ENCODE data around the gene GAL. TPM values are rescaled to one million over a fixed set of nuclear protein-coding genes. Genes with fewer than 3 reads are reported as not detected.

GAL gene
- total RNA-seq, 1 experiment from 2014 or later, result 4.4 TPM

- Histone ChIP-seq H3K27me3 (replicated peaks; ENCODE audit: insufficient read depth, low read depth, low read length, poor library complexity) (peaks cover 9% of the 10 kb centered on the region), H3K4me3 (ENCODE audit: low read depth, low read length, poor library complexity, severe bottlenecking) (no peak overlapping the region), H3K4me1 (ENCODE audit: insufficient read depth, low read length, poor library complexity, severe bottlenecking) (peaks cover 13% of the 10 kb centered on the region), H3K9me3 (ENCODE audit: low read depth, low read length, poor library complexity, severe bottlenecking) (no peaks in the 10 kb centered on the region), H3K27ac (ENCODE audit: low read depth, low read length, poor library complexity, severe bottlenecking) (no peak overlapping the region), H3K36me3 (ENCODE audit: insufficient read depth, low read length, poor library complexity, severe bottlenecking) (no peaks in the 10 kb centered on the region)
- TF ChIP-seq EZH2 (IDR thresholded peaks at IDR 0.05; ENCODE audit: borderline replicate concordance, low read depth, low read length, poor library complexity, severe bottlenecking) (no peak), CTCF (conservative IDR thresholded peaks at IDR 0.05; ENCODE audit: low read depth, low read length) (no peak)
- no TSS peak for BruUV-seq (replicated peaks)
- ChIA-PET CTCF (no interaction called here), POLR2A (ENCODE audit: low non-redundant PET) (interaction anchor here (0.7 kb wide), 1 partner anchor 1200 kb away, joined by 4 read pairs; no protein-coding TSS in a partner anchor)
- intact Hi-C loops (cut with micrococcal nuclease; ENCODE audit: unreplicated experiment), result no loop called here
- DNase-seq (ENCODE audit: low spot score), result no peak
Measured at GRCh38 chr11:68654978-68655377, 29.4 kb upstream of the GAL start.

GRCh38 chr11:68655406-68655805, 28.9 kb upstream of the GAL start:
- Histone ChIP-seq H3K9me3 (ENCODE audit: low read depth, low read length, poor library complexity, severe bottlenecking) (no peaks in the 10 kb centered on the region), H3K27me3 (replicated peaks; ENCODE audit: insufficient read depth, low read depth, low read length, poor library complexity) (peaks cover 9% of the 10 kb centered on the region), H3K4me1 (ENCODE audit: insufficient read depth, low read length, poor library complexity, severe bottlenecking) (peaks cover 13% of the 10 kb centered on the region), H3K4me3 (ENCODE audit: low read depth, low read length, poor library complexity, severe bottlenecking) (no peak overlapping the region), H3K27ac (ENCODE audit: low read depth, low read length, poor library complexity, severe bottlenecking) (no peak overlapping the region), H3K36me3 (ENCODE audit: insufficient read depth, low read length, poor library complexity, severe bottlenecking) (no peaks in the 10 kb centered on the region)
- BruUV-seq (replicated peaks), result no TSS peak
- TF ChIP-seq CTCF (conservative IDR thresholded peaks at IDR 0.05; ENCODE audit: low read depth, low read length) (no peak), EZH2 (IDR thresholded peaks at IDR 0.05; ENCODE audit: borderline replicate concordance, low read depth, low read length, poor library complexity, severe bottlenecking) (no peak)
- ChIA-PET POLR2A (ENCODE audit: low non-redundant PET) (interaction anchor here (0.7 kb wide), 1 partner anchor 1200 kb away, joined by 4 read pairs; no protein-coding TSS in a partner anchor), CTCF (no interaction called here)
- intact Hi-C loops (cut with micrococcal nuclease; ENCODE audit: unreplicated experiment), result no loop called here
- DNase-seq (ENCODE audit: low spot score), result no peak

- no TSS peak for BruUV-seq (replicated peaks)
- Histone ChIP-seq H3K27ac (ENCODE audit: low read depth, low read length, poor library complexity, severe bottlenecking) (no peak overlapping the region), H3K4me1 (ENCODE audit: insufficient read depth, low read length, poor library complexity, severe bottlenecking) (peaks cover 13% of the 10 kb centered on the region), H3K36me3 (ENCODE audit: insufficient read depth, low read length, poor library complexity, severe bottlenecking) (no peaks in the 10 kb centered on the region), H3K9me3 (ENCODE audit: low read depth, low read length, poor library complexity, severe bottlenecking) (no peaks in the 10 kb centered on the region), H3K4me3 (ENCODE audit: low read depth, low read length, poor library complexity, severe bottlenecking) (no peak overlapping the region), H3K27me3 (replicated peaks; ENCODE audit: insufficient read depth, low read depth, low read length, poor library complexity) (peaks cover 9% of the 10 kb centered on the region)
- no peak for DNase-seq (ENCODE audit: low spot score)
- ChIA-PET CTCF (no interaction called here), POLR2A (ENCODE audit: low non-redundant PET) (interaction anchor here (0.7 kb wide), 1 partner anchor 1200 kb away, joined by 4 read pairs; no protein-coding TSS in a partner anchor)
- no peak for TF ChIP-seq CTCF (conservative IDR thresholded peaks at IDR 0.05; ENCODE audit: low read depth, low read length)
- TF ChIP-seq EZH2 (IDR thresholded peaks at IDR 0.05; ENCODE audit: borderline replicate concordance, low read depth, low read length, poor library complexity, severe bottlenecking), result no peak
- intact Hi-C loops (cut with micrococcal nuclease; ENCODE audit: unreplicated experiment), result no loop called here
Measured at GRCh38 chr11:68655806-68656205, 28.5 kb upstream of the GAL start.

All from A673 (cell line).